ENCODE measurements around the gene FBXL16.

The FBXL16 gene

GRCh38 chr16:670485-671352, 34.9 kb downstream of the FBXL16 start:
- TF ChIP-seq CTCF (IDR thresholded peaks at IDR 0.05; ENCODE audit: low read depth, low read length), result no peak
- H3K4me3 ChIP-seq (ENCODE audit: low read depth, low read length), result no peak overlapping the region

- TF ChIP-seq CTCF (IDR thresholded peaks at IDR 0.05; ENCODE audit: low read depth, low read length), result no peak
- H3K4me3 ChIP-seq (ENCODE audit: low read depth, low read length), result no peak overlapping the region
These were observed 35.9 kb downstream of the FBXL16 start for GRCh38 chr16:669666-670065.

- TF ChIP-seq CTCF (IDR thresholded peaks at IDR 0.05; ENCODE audit: low read depth, low read length), result no peak
- H3K4me3 ChIP-seq (ENCODE audit: low read depth, low read length), result peak overlapping the region; percentile 75
These were observed 37.0 kb downstream of the FBXL16 start for GRCh38 chr16:668519-669171.

GRCh38 chr16:667780-668518, 37.7 kb downstream of the FBXL16 start, which contains the start of gene RHOT2:
Gene RHOT2 (plus strand): TSS chr16:668132. CDS start chr16:668200, 68 bp downstream.
- TF ChIP-seq CTCF (IDR thresholded peaks at IDR 0.05; ENCODE audit: low read depth, low read length), result peak; percentile 50
- H3K4me3 ChIP-seq (ENCODE audit: low read depth, low read length), result peak within 1 kb of the TSS; percentile 75

GRCh38 chr16:667113-667779, 38.4 kb downstream of the FBXL16 start:
- no peak overlapping the region; the same call in 1 of the 2 replicates for H3K4me3 ChIP-seq (ENCODE audit: low read depth, low read length)
- TF ChIP-seq CTCF (IDR thresholded peaks at IDR 0.05; ENCODE audit: low read depth, low read length), result no peak

GRCh38 chr16:666572-666971, 39.0 kb downstream of the FBXL16 start:
- no peak for TF ChIP-seq CTCF (IDR thresholded peaks at IDR 0.05; ENCODE audit: low read depth, low read length)
- no peak overlapping the region for H3K4me3 ChIP-seq (ENCODE audit: low read depth, low read length)
